K562 treated with DMSO at 1 percent for 12 hours (cell line): ENCODE measurements around the gene GPRASP3. TPM values are rescaled to one million over a fixed set of nuclear protein-coding genes. Genes with fewer than 3 reads are reported as not detected.

Experiments
- total RNA-seq: library from RNA; unstranded; fragments of 300-600 nt; gene quantifications from 2 replicates; pipeline ENCODE4 v1.2.3, GENCODE V29; 2022; ENCODE audit not compliant: insufficient read depth

GPRASP3 gene, protein sequence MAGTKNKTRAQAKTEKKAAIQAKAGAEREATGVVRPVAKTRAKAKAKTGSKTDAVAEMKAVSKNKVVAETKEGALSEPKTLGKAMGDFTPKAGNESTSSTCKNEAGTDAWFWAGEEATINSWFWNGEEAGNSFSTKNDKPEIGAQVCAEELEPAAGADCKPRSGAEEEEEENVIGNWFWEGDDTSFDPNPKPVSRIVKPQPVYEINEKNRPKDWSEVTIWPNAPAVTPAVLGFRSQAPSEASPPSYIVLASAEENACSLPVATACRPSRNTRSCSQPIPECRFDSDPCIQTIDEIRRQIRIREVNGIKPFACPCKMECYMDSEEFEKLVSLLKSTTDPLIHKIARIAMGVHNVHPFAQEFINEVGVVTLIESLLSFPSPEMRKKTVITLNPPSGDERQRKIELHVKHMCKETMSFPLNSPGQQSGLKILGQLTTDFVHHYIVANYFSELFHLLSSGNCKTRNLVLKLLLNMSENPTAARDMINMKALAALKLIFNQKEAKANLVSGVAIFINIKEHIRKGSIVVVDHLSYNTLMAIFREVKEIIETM
- 0.50 and 3.6 TPM in 2 replicates for total RNA-seq

DNA sequence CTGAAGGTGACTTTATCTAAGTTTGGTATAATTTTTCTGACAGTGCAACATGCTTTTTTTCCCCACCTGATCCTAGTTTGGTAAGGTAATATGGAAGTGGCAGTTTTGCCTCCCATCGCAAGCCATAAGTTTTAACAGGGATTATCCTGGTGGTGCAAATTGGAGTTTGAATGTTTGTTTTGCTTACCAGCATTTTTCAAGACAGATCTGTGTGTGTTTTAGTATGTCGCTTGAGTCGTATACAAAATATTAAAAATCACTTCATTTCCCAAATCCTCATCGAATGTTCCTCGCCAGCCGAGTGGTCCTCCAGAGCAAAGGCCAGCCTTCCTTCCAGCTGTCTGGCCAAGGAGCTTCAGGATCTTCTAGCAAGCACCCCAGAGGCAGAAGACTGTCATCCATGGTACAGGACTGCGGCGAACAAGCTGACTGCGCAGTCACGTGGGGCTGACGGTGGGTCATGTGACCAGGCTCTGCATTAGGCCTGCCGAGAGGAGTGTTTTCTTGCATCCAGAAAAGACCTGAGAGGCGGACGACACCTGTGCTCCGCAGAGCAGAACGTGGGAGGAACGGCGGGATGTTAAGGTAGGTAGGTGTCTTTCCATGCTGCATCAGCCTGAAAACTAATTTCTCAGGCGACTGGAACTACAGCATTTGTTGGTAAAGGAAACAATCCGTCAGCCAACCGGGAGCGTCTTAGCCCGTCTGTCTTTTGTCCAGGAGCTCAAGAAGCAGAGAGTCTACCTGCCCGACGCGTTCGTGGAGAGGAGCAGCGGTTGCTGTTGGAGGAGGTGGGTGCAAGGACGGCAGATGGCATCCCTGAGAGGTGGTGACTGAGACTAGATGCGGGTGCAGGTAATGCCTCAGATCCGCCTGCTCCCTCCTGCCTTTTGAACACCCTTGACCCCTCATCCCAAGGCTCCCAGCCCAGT lies at the start of gene GPRASP3:
GPRASP3 (plus strand) TSS at position 507 of the 932 bp plus-strand sequence. CDS start 28,253 bp downstream, outside the sequence.

DNA sequence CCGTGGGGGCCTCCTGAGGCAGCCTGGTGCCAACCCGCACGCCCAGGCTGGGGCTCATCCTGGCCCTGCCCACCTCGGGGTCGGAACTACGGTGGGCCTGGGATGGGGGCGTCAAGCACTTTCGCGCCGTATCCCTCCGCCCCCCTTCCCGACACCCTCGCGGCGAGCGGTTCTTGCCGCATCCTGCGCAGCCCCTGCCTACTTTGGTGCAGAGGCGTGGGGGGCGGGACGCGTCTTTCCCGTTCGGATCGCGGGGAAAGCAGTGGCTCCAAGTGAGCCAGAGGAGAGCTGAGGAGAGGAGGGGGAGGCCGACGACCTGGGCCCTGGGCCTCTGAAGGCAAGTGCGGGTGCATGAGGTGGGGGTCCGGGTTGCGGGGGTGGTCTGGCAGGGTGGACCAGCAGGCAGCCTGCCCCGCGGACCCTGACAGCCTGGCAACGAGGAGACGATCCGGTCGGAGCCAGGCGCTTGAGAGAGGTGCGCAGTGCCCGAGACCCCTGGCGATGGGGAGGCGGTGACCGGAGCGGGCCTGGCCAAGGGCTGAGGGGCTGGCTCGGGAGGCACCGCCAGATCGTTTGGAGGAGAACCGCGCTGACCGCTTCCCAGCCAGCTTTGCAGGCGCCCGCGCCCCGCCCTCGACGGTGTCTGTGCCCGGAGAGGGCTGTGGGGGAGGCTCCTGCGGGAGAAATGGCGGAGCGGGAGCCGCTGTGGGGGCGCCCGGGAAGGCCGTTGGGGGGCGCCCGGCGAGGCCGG lies 8.2 kb upstream of the GPRASP3 start, which contains the start of gene GPRASP2:
GPRASP2 (plus strand) TSS at position 233 of the 751 bp plus-strand sequence. CDS start 2,422 bp downstream, outside the sequence.

Other genes starting within 250 kb of the GPRASP3 start
- not detected in 2 replicates for gene TCP11X2, start 248.9 kb upstream of the GPRASP3 start, total RNA-seq
- not detected in 2 replicates for gene TMSB15A, start 204.0 kb upstream of the GPRASP3 start, total RNA-seq
- 3.2 and 13.8 TPM in 2 replicates for gene ARMCX5, start 121.2 kb upstream of the GPRASP3 start, total RNA-seq
- gene GPRASP1, start 69.3 kb upstream of the GPRASP3 start, total RNA-seq, result 0.13 and 0.35 TPM in 2 replicates
- gene GPRASP2, start 8.3 kb upstream of the GPRASP3 start, total RNA-seq, result 1.7 and 9.0 TPM in 2 replicates
- gene RAB40AL, start 216.5 kb downstream of the GPRASP3 start, total RNA-seq, result 1.1 TPM in 1 of 2 replicates, not detected in the other